IMR-90 (cell line): ENCODE results near the gene PRKCA. TPM values are rescaled to one million over a fixed set of nuclear protein-coding genes. Genes with fewer than 3 reads are reported as not detected.

Experiments used
- ATAC-seq: fragments of 200-7000 bp; cut with Tn5 transposase; 2 replicates; pipeline ENCODE4 v1.9.1; 2020; ENCODE audit warnings: low read depth, mild to moderate bottlenecking, moderate library complexity
- BruUV-seq: library from RNA; stranded (reverse); fragments of 400-500 nt; replicated peaks from 2 replicates; lab custom pipeline; 2021; lab: Mats Ljungman, UMichigan
- CTCF ChIA-PET: fragments of 300-600 bp; formaldehyde crosslinking; extraction: SDS; loops from one replicate; lab custom pipeline; 2021; ENCODE audit warnings: antibody characterized with exemption; lab: Yijun Ruan, JAX
- POLR2A ChIA-PET: fragments of 300-600 bp; sonication (Branson Sonifier 250); formaldehyde crosslinking; loops from one replicate; lab custom pipeline; 2022; ENCODE audit warnings: antibody characterized with exemption; ENCODE audit not compliant: unreplicated experiment; lab: Charles Lee
- DNase-seq: peaks from one replicate; pipeline ENCODE4 v3.0.0; 2013
- H2AFZ ChIP-seq: replicated peaks from 2 replicates; pipeline ENCODE3; 2013; ENCODE audit warnings: low read length, mild to moderate bottlenecking; ENCODE audit not compliant: poor library complexity
- H2AK5ac ChIP-seq: 2 replicates; pipeline ENCODE4 v1.6.1; 2013; ENCODE audit warnings: low read depth, low read length, inconsistent platforms
- H2AK9ac ChIP-seq: replicated peaks from 2 replicates; pipeline ENCODE3; 2013; ENCODE audit warnings: mild to moderate bottlenecking, low read depth, low read length, moderate library complexity; ENCODE audit not compliant: poor library complexity
- H2BK120ac ChIP-seq: 2 replicates; pipeline ENCODE4 v1.6.1; 2013; ENCODE audit warnings: low read depth, low read length, inconsistent platforms
- H2BK15ac ChIP-seq: 3 replicates; pipeline ENCODE4 v1.6.1; 2013; ENCODE audit warnings: low read depth, low read length, inconsistent platforms
- H2BK20ac ChIP-seq: 2 replicates; pipeline ENCODE4 v1.6.1; 2013; ENCODE audit warnings: low read depth, mild to moderate bottlenecking, inconsistent platforms, low read length, moderate library complexity
- H2BK5ac ChIP-seq: 2 replicates; pipeline ENCODE4 v1.6.1; 2013; ENCODE audit warnings: mild to moderate bottlenecking, low read depth, low read length, inconsistent platforms; ENCODE audit not compliant: poor library complexity, severe bottlenecking
- H3K14ac ChIP-seq: replicated peaks from 2 replicates; pipeline ENCODE4 v1.6.1; 2013; ENCODE audit warnings: low read depth, low read length, inconsistent platforms
- H3K18ac ChIP-seq: 2 replicates; pipeline ENCODE4 v1.6.1; 2013; ENCODE audit warnings: low read depth, low read length, control low read depth
- H3K23ac ChIP-seq: 2 replicates; pipeline ENCODE4 v1.6.1; 2013; ENCODE audit warnings: low read depth, low read length, inconsistent platforms
- H3K27ac ChIP-seq: 2 replicates; pipeline ENCODE4 v1.5.1; 2013; ENCODE audit warnings: mild to moderate bottlenecking, control low read depth, low read length; ENCODE audit not compliant: insufficient read depth
- H3K27me3 ChIP-seq: 2 replicates; pipeline ENCODE4 v1.6.1; 2013; ENCODE audit warnings: low read length; ENCODE audit not compliant: control insufficient read depth, insufficient read depth
- H3K36me3 ChIP-seq: 2 replicates; pipeline ENCODE4 v1.6.1; 2013; ENCODE audit warnings: low read length, mixed read lengths; ENCODE audit not compliant: control insufficient read depth, insufficient read depth
- H3K4ac ChIP-seq: 2 replicates; pipeline ENCODE4 v1.6.1; 2013; ENCODE audit warnings: low read depth, low read length, inconsistent platforms
- H3K4me1 ChIP-seq: 2 replicates; pipeline ENCODE4 v1.6.1; 2013; ENCODE audit warnings: low read length, mixed read lengths; ENCODE audit not compliant: control insufficient read depth, insufficient read depth
- H3K4me2 ChIP-seq: 2 replicates; pipeline ENCODE4 v1.6.1; 2013; ENCODE audit warnings: low read depth, mild to moderate bottlenecking, control low read depth, low read length, moderate library complexity
- H3K4me3 ChIP-seq: 2 replicates; pipeline ENCODE4 v1.5.1; 2013; ENCODE audit warnings: low read depth, mild to moderate bottlenecking, control low read depth, low read length, moderate library complexity; ENCODE audit not compliant: insufficient read depth
- H3K56ac ChIP-seq: 2 replicates; pipeline ENCODE4 v1.6.1; 2013; ENCODE audit warnings: low read length, inconsistent platforms; ENCODE audit not compliant: insufficient read depth; ENCODE audit errors: extremely low read depth
- H3K79me1 ChIP-seq, 2 experiments: 2 replicates each; pipeline ENCODE4 v1.6.1; 2013; ENCODE audit warnings: low read length in 2 of 2, inconsistent platforms in 1 of 2, low read depth in 1 of 2
- H3K9ac ChIP-seq: 2 replicates; pipeline ENCODE4 v1.6.1; 2013; ENCODE audit warnings: low read depth, low read length, control low read depth
- H3K9me1 ChIP-seq: 2 replicates; pipeline ENCODE4 v1.6.1; 2013; ENCODE audit warnings: low read length, inconsistent platforms; ENCODE audit not compliant: insufficient read depth
- H3K9me3 ChIP-seq: 2 replicates; pipeline ENCODE4 v1.6.1; 2013; ENCODE audit warnings: low read length; ENCODE audit not compliant: control insufficient read depth, insufficient read depth
- H4K20me1 ChIP-seq: 2 replicates; pipeline ENCODE4 v1.6.1; 2013; ENCODE audit warnings: low read length, inconsistent platforms; ENCODE audit not compliant: insufficient read depth
- H4K5ac ChIP-seq: 2 replicates; pipeline ENCODE4 v1.6.1; 2013; ENCODE audit warnings: mild to moderate bottlenecking, low read depth, low read length, control low read depth
- H4K8ac ChIP-seq, 2 experiments: 2 replicates each; pipeline ENCODE4 v1.6.1; 2013; ENCODE audit warnings: low read depth in 2 of 2, low read length in 2 of 2, control low read depth in 1 of 2, inconsistent platforms in 1 of 2
- H4K91ac ChIP-seq: 2 replicates; pipeline ENCODE4 v1.6.1; 2013; ENCODE audit warnings: low read depth, low read length, inconsistent platforms; ENCODE audit not compliant: insufficient read depth
- CHD1 ChIP-seq: IDR thresholded peaks from 2 replicates; pipeline ENCODE4 v1.6.1; 2012; ENCODE audit warnings: low read depth, low read length, improper control_type of control experiment
- MXI1 ChIP-seq: IDR thresholded peaks from 2 replicates; pipeline ENCODE4 v1.6.1; 2012; ENCODE audit warnings: low read depth, mild to moderate bottlenecking, low read length, moderate library complexity, borderline replicate concordance
- SMC3 ChIP-seq: fragments of 150-350 bp; IDR thresholded peaks from 2 replicates; pipeline ENCODE4 v1.6.1; 2016; ENCODE audit warnings: low read depth, mild to moderate bottlenecking, antibody characterized with exemption, low read length, moderate library complexity
- WGBS, 2 experiments: methylation state at CpG; one replicate each; pipeline versions ENCODE4 v1.1.5 to v1.1.7; 2013; ENCODE audit warnings: missing lambda C conversion rate in 2 of 2; ENCODE audit not compliant: insufficient read length in 1 of 2; ENCODE audit errors: extremely low coverage in 2 of 2; 5-methylcytosine and 5-hydroxymethylcytosine counted together
- dilution Hi-C: fragments of 300-500 bp; cut with HindIII; formaldehyde crosslinking; loops from one replicate; pipeline ENCODE4 v1.14.3; 2018; ENCODE audit warnings: low sequenced_read_pairs; ENCODE audit not compliant: unreplicated experiment
- in situ Hi-C: fragments of 300-500 bp; cut with MboI; formaldehyde crosslinking; loops from 3 replicates; pipeline ENCODE4 v1.14.3; 2019; ENCODE audit warnings: low sequenced_read_pairs, inconsistent platforms, mixed read lengths
- intact Hi-C: fragments of 100-400 bp; cut with micrococcal nuclease; formaldehyde crosslinking; loops from 2 replicates; pipeline ENCODE4 v1.10.0; 2022
- polyA plus RNA-seq, 3 experiments: library from polyadenylated mRNA; depleted of rRNA; stranded (reverse); fragments of >200 nt; gene quantifications; 2 replicates each; pipeline ENCODE4 v1.2.3, GENCODE V29; 2012; ENCODE audit warnings: low replicate concordance in 1 of 3
- total RNA-seq: library from RNA; depleted of rRNA; stranded (reverse); fragments of >200 nt; gene quantifications from 2 replicates; pipeline ENCODE4 v1.2.3, GENCODE V29; 2012

The PRKCA gene
- total and polyA plus RNA-seq, 2 of the 4 experiments (the other 2 are of a cell fraction), result 31.0 to 46.0 TPM

DNA sequence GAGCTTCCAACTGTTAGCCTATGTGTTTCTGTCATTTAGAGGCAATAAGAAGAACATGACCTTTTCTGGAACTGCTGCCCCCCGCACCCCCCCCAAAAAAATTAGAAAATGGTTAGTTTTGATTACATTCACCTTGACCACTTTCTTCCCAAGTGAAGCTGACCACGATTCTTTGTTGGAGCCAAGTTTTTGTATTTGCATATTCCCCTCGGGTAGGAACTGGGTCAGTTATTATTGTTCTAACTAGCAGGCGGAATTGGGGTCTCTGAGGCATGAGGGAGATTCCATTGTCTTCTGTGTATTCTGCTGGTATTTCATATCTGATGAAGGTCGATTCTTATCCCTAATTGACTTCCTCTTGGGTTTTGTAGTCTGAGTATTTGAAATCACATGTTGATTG, 231.6 kb downstream of the PRKCA start:
- Histone ChIP-seq H3K18ac (no peak overlapping the region), H3K56ac (no peak overlapping the region; the same call in 1 of the 2 replicates), H3K14ac (peak overlapping the region; percentile 56), H2BK20ac (no peak overlapping the region), H4K91ac (peak overlapping the region; percentile 56; the same call in 1 of the 2 replicates), H3K9ac (no peak overlapping the region), H4K20me1 (no peaks in the 10 kb centered on the region), H3K9me1 (peaks cover 22% of the 10 kb centered on the region), H2BK5ac (no peak overlapping the region), H3K27ac (peak overlapping the region; percentile 32; the same call in 1 of the 2 replicates), H4K5ac (no peak overlapping the region), H4K8ac (peak overlapping the region in 1 of 2 experiments; percentile 67; a peak in 1 of 4 replicates), H2AFZ (peak overlapping the region; percentile 35), H3K4me1 (peaks cover 9% of the 10 kb centered on the region; the same call in 1 of the 2 replicates), H3K27me3 (no peaks in the 10 kb centered on the region), H3K4ac (peak overlapping the region; percentile 78; the same call in 1 of the 2 replicates), H3K4me3 (no peak overlapping the region), H2AK9ac (no peak overlapping the region), H3K79me1 (peaks cover 40 to 91% of the 10 kb centered on the region in 2 experiments), H3K36me3 (no peaks in the 10 kb centered on the region), H3K4me2 (peak overlapping the region; percentile 1), H3K23ac (peak overlapping the region; percentile 47; the same call in 1 of the 2 replicates), H2AK5ac (no peak overlapping the region), H3K9me3 (no peaks in the 10 kb centered on the region), H2BK120ac (peak overlapping the region; percentile 77), H2BK15ac (no peak overlapping the region)
- BruUV-seq, result no TSS peak
- in situ Hi-C loops, result no loop called here
- ChIA-PET POLR2A (interaction anchor here (0.6 kb wide), 1 partner anchor 31 kb away, joined by 3 read pairs; no protein-coding TSS in a partner anchor), CTCF (no interaction called here)
- WGBS, 2 experiments, result no CpG with 5 or more reads among the region's 5 CpGs
- dilution Hi-C loops, result no loop called here
- DNase-seq, result no peak
- intact Hi-C loops, result no loop called here
- TF ChIP-seq MXI1, result 0 out of 2 replicates have a peak, but pooled peaks have one; percentile 1
- no peak for TF ChIP-seq SMC3
- TF ChIP-seq CHD1, result no peak
- no peak for ATAC-seq
